GM18951 (cell line): ENCODE measurements around the gene CCDC170.
"Not testable (repeated sequence)": the region's sequence is repeated elsewhere in the genome, so short reads cannot be mapped to it uniquely, and the experiment has no call there.

Source experiments
- POLR2A ChIP-seq: IDR thresholded peaks from 4 replicates; pipeline ENCODE4 v1.6.1; 2011; ENCODE audit warnings: mild to moderate bottlenecking; ENCODE audit not compliant: insufficient read length, insufficient read depth; ENCODE audit errors: extremely low read depth
- in situ Hi-C: fragments of 300-500 bp; cut with MboI; formaldehyde crosslinking; loops from one replicate; pipeline ENCODE4 v1.12.0; 2022; ENCODE audit warnings: low sequenced_read_pairs, mixed read lengths, inconsistent platforms; ENCODE audit not compliant: unreplicated experiment

Gene CCDC170

GRCh38 chr6:151501511-151502136, 7.8 kb downstream of the CCDC170 start:
- in situ Hi-C loops = no loop called here
- no peak for TF ChIP-seq POLR2A

- in situ Hi-C loops = no loop called here
These were observed 8.7 kb downstream of the CCDC170 start for GRCh38 chr6:151502499-151502898.

GRCh38 chr6:151506761-151507160, 12.9 kb downstream of the CCDC170 start:
- no peak for TF ChIP-seq POLR2A
- in situ Hi-C loops = no loop called here

More at GRCh38 chr6:151502499-151502898, 8.7 kb downstream of the CCDC170 start:
- no peak for TF ChIP-seq POLR2A

GRCh38 chr6:151509048-151509447, 15.2 kb downstream of the CCDC170 start:
- no peak for TF ChIP-seq POLR2A
- in situ Hi-C loops = no loop called here

- in situ Hi-C loops = no loop called here
- no peak for TF ChIP-seq POLR2A
These were observed 18.7 kb downstream of the CCDC170 start for GRCh38 chr6:151512481-151512880.

- in situ Hi-C loops = no loop called here
- TF ChIP-seq POLR2A = no peak
These were observed 20.3 kb downstream of the CCDC170 start for GRCh38 chr6:151514000-151514730.

GRCh38 chr6:151518992-151519391, 25.2 kb downstream of the CCDC170 start:
- in situ Hi-C loops = not testable (repeated sequence)

GRCh38 chr6:151523034-151523433, 29.2 kb downstream of the CCDC170 start:
- no peak for TF ChIP-seq POLR2A
- in situ Hi-C loops = no loop called here

GRCh38 chr6:151524059-151524458, 30.2 kb downstream of the CCDC170 start:
- no peak for TF ChIP-seq POLR2A

GRCh38 chr6:151534576-151534975, 40.8 kb downstream of the CCDC170 start:
- in situ Hi-C loops = no loop called here
- TF ChIP-seq POLR2A = no peak

More at GRCh38 chr6:151524059-151524458, 30.2 kb downstream of the CCDC170 start:
- in situ Hi-C loops = no loop called here

GRCh38 chr6:151535476-151536187, 41.8 kb downstream of the CCDC170 start:
- TF ChIP-seq POLR2A = no peak
- in situ Hi-C loops = no loop called here

- in situ Hi-C loops = no loop called here
- no peak for TF ChIP-seq POLR2A
These were observed 42.3 kb downstream of the CCDC170 start for GRCh38 chr6:151536188-151536479.

- no peak for TF ChIP-seq POLR2A
- in situ Hi-C loops = no loop called here
These were observed 43.7 kb downstream of the CCDC170 start for GRCh38 chr6:151537556-151537955.
